GM12873 (cell line): Measurements from ENCODE around the gene TLN1.

ENCODE experiments used
- TF ChIP-seq, protein P1 (sequence below): IDR thresholded peaks from 2 replicates; pipeline ENCODE4 v1.5.1; 2012; ENCODE audit warnings: low read depth, mild to moderate bottlenecking, moderate library complexity, low read length, control low read depth; ENCODE audit not compliant: insufficient read depth; ENCODE audit errors: missing control alignments

TLN1 gene

GRCh38 chr9:35728041-35728971 is 3.7 kb downstream of the TLN1 start:
- TF ChIP-seq, protein P1, sequence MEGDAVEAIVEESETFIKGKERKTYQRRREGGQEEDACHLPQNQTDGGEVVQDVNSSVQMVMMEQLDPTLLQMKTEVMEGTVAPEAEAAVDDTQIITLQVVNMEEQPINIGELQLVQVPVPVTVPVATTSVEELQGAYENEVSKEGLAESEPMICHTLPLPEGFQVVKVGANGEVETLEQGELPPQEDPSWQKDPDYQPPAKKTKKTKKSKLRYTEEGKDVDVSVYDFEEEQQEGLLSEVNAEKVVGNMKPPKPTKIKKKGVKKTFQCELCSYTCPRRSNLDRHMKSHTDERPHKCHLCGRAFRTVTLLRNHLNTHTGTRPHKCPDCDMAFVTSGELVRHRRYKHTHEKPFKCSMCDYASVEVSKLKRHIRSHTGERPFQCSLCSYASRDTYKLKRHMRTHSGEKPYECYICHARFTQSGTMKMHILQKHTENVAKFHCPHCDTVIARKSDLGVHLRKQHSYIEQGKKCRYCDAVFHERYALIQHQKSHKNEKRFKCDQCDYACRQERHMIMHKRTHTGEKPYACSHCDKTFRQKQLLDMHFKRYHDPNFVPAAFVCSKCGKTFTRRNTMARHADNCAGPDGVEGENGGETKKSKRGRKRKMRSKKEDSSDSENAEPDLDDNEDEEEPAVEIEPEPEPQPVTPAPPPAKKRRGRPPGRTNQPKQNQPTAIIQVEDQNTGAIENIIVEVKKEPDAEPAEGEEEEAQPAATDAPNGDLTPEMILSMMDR: no peak

- TF ChIP-seq, protein P1: no peak
These were observed 4.3 kb downstream of the TLN1 start for GRCh38 chr9:35727676-35728040.

DNA sequence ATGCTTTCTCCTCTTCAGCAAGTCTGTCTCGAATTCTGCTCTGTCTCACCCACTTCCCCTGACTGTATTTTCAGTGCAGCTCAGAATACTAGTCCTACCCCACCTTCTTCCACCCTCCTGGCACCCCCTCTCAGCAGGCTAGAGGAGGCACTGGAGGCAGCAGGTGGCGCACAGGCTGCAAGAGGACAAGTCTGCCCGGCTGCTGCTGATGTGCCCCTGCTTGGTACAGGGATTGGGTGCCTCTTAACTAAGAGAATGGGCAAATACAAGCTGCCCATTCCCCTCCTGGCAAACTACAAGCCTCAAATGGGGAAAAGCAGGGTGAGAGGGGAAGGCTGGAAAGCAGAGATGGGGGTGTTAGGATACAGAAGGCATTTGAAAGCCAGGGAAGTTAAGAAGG is 5.1 kb downstream of the TLN1 start:
- TF ChIP-seq, protein P1: peak; percentile 48

DNA sequence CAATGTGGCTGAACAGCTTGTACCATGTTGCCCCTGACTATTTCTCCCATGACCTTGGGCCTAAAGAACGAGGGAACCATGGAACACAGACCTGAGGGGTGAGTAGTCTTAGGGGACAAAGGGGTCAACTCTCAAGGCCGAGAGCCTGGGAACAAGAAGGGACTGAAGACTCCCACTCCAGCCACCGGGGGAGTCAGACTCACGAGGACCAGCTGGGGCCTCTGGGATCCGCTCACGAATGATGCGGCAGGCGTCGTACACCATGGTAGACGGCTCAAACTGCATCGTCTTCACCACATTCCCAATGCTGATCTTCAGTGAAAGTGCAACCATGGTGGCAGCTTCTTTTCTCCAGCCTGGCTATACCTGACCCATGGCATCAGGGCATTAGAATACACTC is 6.6 kb downstream of the TLN1 start:
- TF ChIP-seq, protein P1: peak; percentile 26

- TF ChIP-seq, protein P1: no peak
These were observed 8.1 kb downstream of the TLN1 start for GRCh38 chr9:35723908-35724307.

DNA sequence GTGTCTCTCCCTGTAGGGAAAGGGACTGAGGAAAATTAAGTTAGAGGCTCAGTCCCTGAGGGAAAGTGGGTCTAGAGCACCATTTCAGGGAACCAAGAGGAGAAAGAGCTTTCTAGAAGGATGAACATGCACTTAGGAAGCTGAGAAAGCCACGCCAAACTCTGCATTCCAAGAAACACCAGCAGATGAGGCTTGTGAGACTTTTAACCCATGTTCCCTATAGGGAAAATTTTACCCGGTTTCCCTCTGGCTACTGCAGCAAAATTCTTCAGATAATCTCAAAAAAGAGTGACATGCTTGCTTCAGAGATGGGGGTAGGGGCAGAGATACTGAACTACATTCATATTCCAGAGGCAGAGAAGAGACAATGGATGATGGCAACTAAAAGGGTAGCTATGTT is 8.6 kb downstream of the TLN1 start:
- TF ChIP-seq, protein P1: no peak

GRCh38 chr9:35719546-35719945 is 12.4 kb downstream of the TLN1 start:
- TF ChIP-seq, protein P1: no peak
